ENCODE results near the gene CSGALNACT2. TPM values are rescaled to one million over a fixed set of nuclear protein-coding genes. Genes with fewer than 3 reads are reported as not detected.

The CSGALNACT2 gene
- total and polyA plus RNA-seq, 9 of the 15 experiments (the other 6 are each of a cell fraction or from before 2014, with no cell fraction given) = 1.4 to 7.3 (median 3.5) TPM

DNA sequence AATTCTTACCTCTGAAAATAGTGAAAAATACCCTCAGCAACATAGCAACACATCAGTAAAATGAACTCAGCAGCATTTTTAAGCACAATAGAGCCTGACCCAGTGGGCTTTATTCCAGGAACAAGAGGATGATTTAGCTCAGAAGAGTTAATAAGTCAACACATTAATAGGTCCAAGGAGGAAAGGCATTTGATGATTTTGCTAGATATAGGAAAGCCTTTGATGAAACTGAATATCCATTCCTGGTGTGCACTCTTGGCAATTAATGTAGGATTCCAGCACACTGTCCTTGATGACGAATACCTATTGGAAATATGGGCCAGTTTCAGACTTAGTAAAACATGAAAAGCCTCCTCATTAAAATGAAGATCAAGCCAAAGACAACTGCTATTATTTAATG is 86.1 kb downstream of the CSGALNACT2 start (continued):
- TF ChIP-seq CREB3L1 (IDR thresholded peaks at IDR 0.05; ENCODE audit: borderline replicate concordance, low read depth) (no peak), CCAR2 (IDR thresholded peaks at IDR 0.05; ENCODE audit: low read depth, low read length) (no peak), RBM39 (optimal IDR thresholded peaks at IDR 0.05; ENCODE audit: low read depth, low read length) (no peak), ZNF408 (CRISPR knock-in tag; IDR thresholded peaks at IDR 0.05; ENCODE audit: low read depth) (no peak), CTBP1 (IDR thresholded peaks at IDR 0.05; ENCODE audit: borderline replicate concordance) (no peak), THAP7 (CRISPR knock-in tag; IDR thresholded peaks at IDR 0.05) (no peak)

DNA sequence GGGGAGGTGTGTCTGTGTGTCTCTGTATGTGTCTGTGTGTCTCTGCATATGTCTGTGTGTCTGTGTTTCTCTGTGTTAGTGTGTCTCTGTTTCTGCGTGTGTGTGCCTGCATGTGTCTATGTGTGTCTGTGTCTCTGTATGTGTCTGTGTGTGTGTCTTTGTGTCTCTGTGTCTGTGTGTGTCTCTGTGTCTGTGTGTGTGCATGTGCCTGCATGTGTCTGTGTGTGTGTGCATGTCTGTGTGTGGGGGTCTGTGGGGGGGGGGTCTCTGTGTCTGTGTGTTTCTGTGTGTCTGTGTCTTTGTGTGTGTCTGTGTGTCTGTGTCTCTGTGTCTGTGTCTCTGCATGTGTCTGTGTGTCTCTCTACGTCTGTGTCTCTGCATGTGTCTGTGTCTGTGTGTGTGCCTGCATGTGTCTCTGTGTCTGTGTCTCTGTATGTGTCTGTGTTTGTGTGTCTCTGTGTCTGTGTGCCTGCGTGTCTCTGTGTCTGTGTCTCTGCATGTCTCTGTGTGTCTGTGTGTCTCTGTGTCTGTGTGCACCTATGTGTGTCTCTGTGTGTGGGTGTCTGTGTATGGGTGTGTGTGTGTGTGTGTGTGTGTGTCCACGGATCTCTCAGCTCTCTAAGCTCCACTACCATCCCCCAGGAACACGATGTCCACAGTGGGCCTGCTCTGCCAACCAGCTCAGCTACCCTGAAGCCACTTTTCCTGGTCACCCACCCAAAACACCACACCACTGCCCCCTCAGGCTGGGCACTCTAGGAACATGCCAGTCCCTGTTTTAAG is 87.0 kb downstream of the CSGALNACT2 start:
- Histone ChIP-seq H3K36me3 (ENCODE audit: control insufficient read depth, insufficient read depth, low read length) (no peaks in the 10 kb centered on the region), H3K27ac (ENCODE audit: extremely low read depth, low read depth, low read length) (no peak overlapping the region), H3K9ac (ENCODE audit: insufficient read depth in 1 of 2, low read depth in 2 of 2, low read length in 2 of 2) (no peak overlapping the region), H3K4me2 (ENCODE audit: insufficient read depth, low read length) (no peak overlapping the region), H3K4me1 (replicated peaks in 1 of 2; ENCODE audit: control insufficient read depth in 2 of 2, insufficient read depth in 2 of 2, low read length in 2 of 2) (peaks cover 0 to 26% of the 10 kb centered on the region in 2 experiments; a peak in 1 of 5 replicates), H3K79me2 (ENCODE audit: control insufficient read depth, insufficient read depth, low read length) (no peaks in the 10 kb centered on the region), H3K9me3 (replicated peaks; ENCODE audit: control insufficient read depth, insufficient read depth, low read depth, low read length) (no peaks in the 10 kb centered on the region), H3K4me3 (no peak overlapping the region), H4K20me1 (replicated peaks; ENCODE audit: control insufficient read depth, insufficient read depth, low read length) (peaks cover 18% of the 10 kb centered on the region; the same call in 1 of the 2 replicates), H3K27me3 (ENCODE audit: control insufficient read depth in 2 of 2, insufficient read depth in 2 of 2, low read length in 2 of 2) (peaks cover 9 to 62% of the 10 kb centered on the region in 2 experiments; a peak in 4 of 5 replicates), H2AFZ (ENCODE audit: low read depth, low read length) (no peak overlapping the region), H3K9me1 (ENCODE audit: control insufficient read depth, insufficient read depth, low read length) (peaks cover 3% of the 10 kb centered on the region)
- intact Hi-C loops (cut with micrococcal nuclease) = no loop called here
- DNase-seq (ENCODE audit: extremely low read depth in 1 of 4, low spot score in 3 of 4) (no peak), FAIRE-seq (peak; percentile 68), ATAC-seq (no peak)
- 2% methylated on average over 5 of the region's 5 CpGs for WGBS (ENCODE audit: insufficient coverage, low coverage, missing lambda C conversion rate)
- in situ Hi-C loops (cut with MboI) = no loop called here
- ChIA-PET CTCF (ENCODE audit: low intra/inter-chr PET ratio) (no interaction called here), POLR2A (interaction anchor here (0.7 to 1.4 kb wide), 2 partner anchors 15 to 25 kb away, joined by 3 read pairs; no protein-coding TSS in a partner anchor)
- BruUV-seq (replicated peaks) = no TSS peak
- no peak for TF ChIP-seq MBD1 (CRISPR knock-in tag; IDR thresholded peaks at IDR 0.05)
- TF ChIP-seq, protein P1, sequence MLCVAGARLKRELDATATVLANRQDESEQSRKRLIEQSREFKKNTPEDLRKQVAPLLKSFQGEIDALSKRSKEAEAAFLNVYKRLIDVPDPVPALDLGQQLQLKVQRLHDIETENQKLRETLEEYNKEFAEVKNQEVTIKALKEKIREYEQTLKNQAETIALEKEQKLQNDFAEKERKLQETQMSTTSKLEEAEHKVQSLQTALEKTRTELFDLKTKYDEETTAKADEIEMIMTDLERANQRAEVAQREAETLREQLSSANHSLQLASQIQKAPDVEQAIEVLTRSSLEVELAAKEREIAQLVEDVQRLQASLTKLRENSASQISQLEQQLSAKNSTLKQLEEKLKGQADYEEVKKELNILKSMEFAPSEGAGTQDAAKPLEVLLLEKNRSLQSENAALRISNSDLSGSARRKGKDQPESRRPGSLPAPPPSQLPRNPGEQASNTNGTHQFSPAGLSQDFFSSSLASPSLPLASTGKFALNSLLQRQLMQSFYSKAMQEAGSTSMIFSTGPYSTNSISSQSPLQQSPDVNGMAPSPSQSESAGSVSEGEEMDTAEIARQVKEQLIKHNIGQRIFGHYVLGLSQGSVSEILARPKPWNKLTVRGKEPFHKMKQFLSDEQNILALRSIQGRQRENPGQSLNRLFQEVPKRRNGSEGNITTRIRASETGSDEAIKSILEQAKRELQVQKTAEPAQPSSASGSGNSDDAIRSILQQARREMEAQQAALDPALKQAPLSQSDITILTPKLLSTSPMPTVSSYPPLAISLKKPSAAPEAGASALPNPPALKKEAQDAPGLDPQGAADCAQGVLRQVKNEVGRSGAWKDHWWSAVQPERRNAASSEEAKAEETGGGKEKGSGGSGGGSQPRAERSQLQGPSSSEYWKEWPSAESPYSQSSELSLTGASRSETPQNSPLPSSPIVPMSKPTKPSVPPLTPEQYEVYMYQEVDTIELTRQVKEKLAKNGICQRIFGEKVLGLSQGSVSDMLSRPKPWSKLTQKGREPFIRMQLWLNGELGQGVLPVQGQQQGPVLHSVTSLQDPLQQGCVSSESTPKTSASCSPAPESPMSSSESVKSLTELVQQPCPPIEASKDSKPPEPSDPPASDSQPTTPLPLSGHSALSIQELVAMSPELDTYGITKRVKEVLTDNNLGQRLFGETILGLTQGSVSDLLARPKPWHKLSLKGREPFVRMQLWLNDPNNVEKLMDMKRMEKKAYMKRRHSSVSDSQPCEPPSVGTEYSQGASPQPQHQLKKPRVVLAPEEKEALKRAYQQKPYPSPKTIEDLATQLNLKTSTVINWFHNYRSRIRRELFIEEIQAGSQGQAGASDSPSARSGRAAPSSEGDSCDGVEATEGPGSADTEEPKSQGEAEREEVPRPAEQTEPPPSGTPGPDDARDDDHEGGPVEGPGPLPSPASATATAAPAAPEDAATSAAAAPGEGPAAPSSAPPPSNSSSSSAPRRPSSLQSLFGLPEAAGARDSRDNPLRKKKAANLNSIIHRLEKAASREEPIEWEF (CRISPR knock-in tag; IDR thresholded peaks at IDR 0.05) = no peak
- TF ChIP-seq KAT8 (IDR thresholded peaks at IDR 0.05; ENCODE audit: low read depth) = no peak
- TF ChIP-seq ZNF830 (CRISPR knock-in tag; IDR thresholded peaks at IDR 0.05) = no peak
- no peak for TF ChIP-seq HIVEP1 (CRISPR knock-in tag; IDR thresholded peaks at IDR 0.05)
